GM21825 (cell line): ENCODE data around the gene ADCY9.
"Not testable (repeated sequence)": the region's sequence is repeated elsewhere in the genome, so short reads cannot be mapped to it uniquely, and the experiment has no call there.

Experiments
- ATAC-seq: cut with Tn5 transposase; IDR thresholded peaks from one replicate; pipeline ENCODE4 v1.9.1; 2021; ENCODE audit warnings: mild to moderate bottlenecking, moderate library complexity; ENCODE audit not compliant: unreplicated experiment

The ADCY9 gene

GRCh38 chr16:4042581-4042980 lies 73.7 kb downstream of the ADCY9 start:
- no peak for ATAC-seq

- ATAC-seq, result no peak
These were observed 77.8 kb downstream of the ADCY9 start for GRCh38 chr16:4038448-4038847.

- not testable (repeated sequence) for ATAC-seq
These were observed 79.3 kb downstream of the ADCY9 start for GRCh38 chr16:4036952-4037351.

GRCh38 chr16:4034963-4035362 lies 81.3 kb downstream of the ADCY9 start:
- ATAC-seq, result no peak

GRCh38 chr16:4033951-4034350 lies 82.3 kb downstream of the ADCY9 start:
- ATAC-seq, result no peak

- ATAC-seq, result no peak
These were observed 83.5 kb downstream of the ADCY9 start for GRCh38 chr16:4032768-4033167.

GRCh38 chr16:4028144-4028543 lies 88.1 kb downstream of the ADCY9 start:
- ATAC-seq, result no peak

- no peak for ATAC-seq
These were observed 89.4 kb downstream of the ADCY9 start for GRCh38 chr16:4026854-4027253.

- ATAC-seq, result no peak
These were observed 90.8 kb downstream of the ADCY9 start for GRCh38 chr16:4025428-4025827.

- ATAC-seq, result no peak
These were observed 94.3 kb downstream of the ADCY9 start for GRCh38 chr16:4021916-4022315.

- ATAC-seq, result no peak
These were observed 95.0 kb downstream of the ADCY9 start for GRCh38 chr16:4021070-4021779.

GRCh38 chr16:4019371-4019791 lies 96.9 kb downstream of the ADCY9 start:
- no peak for ATAC-seq

- no peak for ATAC-seq
These were observed 97.9 kb downstream of the ADCY9 start for GRCh38 chr16:4018391-4018790.

- no peak for ATAC-seq
These were observed 98.4 kb downstream of the ADCY9 start for GRCh38 chr16:4017807-4018206.

- no peak for ATAC-seq
These were observed 99.6 kb downstream of the ADCY9 start for GRCh38 chr16:4016658-4017057.

- ATAC-seq, result no peak
These were observed 100.3 kb downstream of the ADCY9 start for GRCh38 chr16:4016005-4016352.

GRCh38 chr16:4015275-4016004 lies 100.8 kb downstream of the ADCY9 start:
- ATAC-seq, result no peak

GRCh38 chr16:4011940-4012629 lies 104.2 kb downstream of the ADCY9 start:
- ATAC-seq, result no peak

GRCh38 chr16:4011225-4011939 lies 104.9 kb downstream of the ADCY9 start:
- no peak for ATAC-seq

- ATAC-seq, result no peak
These were observed 105.8 kb downstream of the ADCY9 start for GRCh38 chr16:4010225-4011158.
